GM21529 (cell line): Measurements from ENCODE around the gene OR52W1.
"Not testable (repeated sequence)": the region's sequence is repeated elsewhere in the genome, so short reads cannot be mapped to it uniquely, and the experiment has no call there.

Experiments
- ATAC-seq: cut with Tn5 transposase; IDR thresholded peaks from one replicate; pipeline ENCODE4 v1.9.1; 2021; ENCODE audit not compliant: unreplicated experiment

The OR52W1 gene

GRCh38 chr11:6216501-6216900, 17.5 kb downstream of the OR52W1 start:
- ATAC-seq: no peak

DNA sequence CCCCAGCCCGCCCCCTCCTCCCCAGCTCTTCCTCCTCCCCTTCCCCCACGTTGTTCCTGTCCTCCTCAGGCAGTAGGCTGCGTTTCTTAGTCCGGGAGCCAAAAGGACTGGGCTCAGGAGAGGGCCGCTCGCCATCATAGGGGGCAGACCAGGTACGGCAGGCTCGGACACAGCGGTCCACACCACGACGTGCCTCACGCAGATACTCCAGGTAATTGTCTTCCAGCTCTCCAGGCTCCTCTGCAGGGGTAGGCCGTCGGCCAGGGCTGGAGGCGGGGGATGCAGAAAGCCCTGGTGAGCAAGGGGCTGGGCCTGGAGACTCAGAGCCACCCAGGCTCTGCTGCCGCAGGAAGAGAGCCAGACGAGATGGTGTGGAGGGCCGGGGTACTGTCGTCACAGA, 18.7 kb downstream of the OR52W1 start:
- ATAC-seq: no peak

GRCh38 chr11:6219359-6219758, 20.3 kb downstream of the OR52W1 start:
- ATAC-seq: no peak

GRCh38 chr11:6223854-6224253, 24.8 kb downstream of the OR52W1 start:
- ATAC-seq: no peak

DNA sequence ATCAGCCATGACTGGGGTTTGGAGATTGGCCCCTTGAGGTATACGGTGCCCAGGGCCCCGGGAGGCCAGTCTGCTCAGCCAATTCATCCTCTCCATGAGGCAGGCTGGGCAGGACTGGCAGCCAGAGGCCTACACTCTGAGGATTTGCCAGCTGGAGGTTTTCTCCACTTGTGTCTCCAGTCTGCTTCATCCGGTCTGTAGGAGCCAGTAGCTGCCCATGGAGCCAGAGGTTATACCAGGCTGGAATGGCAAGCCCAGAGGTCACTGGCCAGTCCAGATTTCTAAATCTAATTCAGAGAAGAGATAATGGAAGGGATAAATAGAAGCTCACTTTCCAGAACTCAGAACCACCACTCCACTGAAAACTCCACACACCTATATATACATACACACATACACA, 25.4 kb downstream of the OR52W1 start:
- ATAC-seq: no peak

- ATAC-seq: no peak
Observed at GRCh38 chr11:6225024-6225423, 26.0 kb downstream of the OR52W1 start.

GRCh38 chr11:6225896-6226295, 26.9 kb downstream of the OR52W1 start:
- ATAC-seq: no peak

- no peak for ATAC-seq
Observed at GRCh38 chr11:6228520-6228919, 29.5 kb downstream of the OR52W1 start.

DNA sequence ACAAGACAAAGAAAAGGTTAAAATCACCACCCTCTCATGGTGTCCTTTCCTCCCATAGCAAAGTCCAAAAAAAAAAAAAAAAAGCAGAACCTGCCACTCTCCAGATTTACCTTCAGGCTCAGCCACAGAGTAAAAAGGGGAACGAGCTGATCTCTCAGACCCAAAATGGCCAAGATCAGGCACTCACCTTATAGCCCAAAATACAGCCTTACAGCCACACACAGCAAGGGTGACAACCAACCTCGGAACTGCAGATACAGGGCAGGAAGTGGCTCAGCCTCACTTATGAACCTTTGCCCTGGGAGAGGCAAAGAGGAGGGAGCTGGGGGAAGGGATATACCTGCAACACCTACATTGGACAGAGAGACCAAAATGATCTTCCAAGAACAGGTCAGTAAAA, 30.9 kb downstream of the OR52W1 start:
- no peak for ATAC-seq

DNA sequence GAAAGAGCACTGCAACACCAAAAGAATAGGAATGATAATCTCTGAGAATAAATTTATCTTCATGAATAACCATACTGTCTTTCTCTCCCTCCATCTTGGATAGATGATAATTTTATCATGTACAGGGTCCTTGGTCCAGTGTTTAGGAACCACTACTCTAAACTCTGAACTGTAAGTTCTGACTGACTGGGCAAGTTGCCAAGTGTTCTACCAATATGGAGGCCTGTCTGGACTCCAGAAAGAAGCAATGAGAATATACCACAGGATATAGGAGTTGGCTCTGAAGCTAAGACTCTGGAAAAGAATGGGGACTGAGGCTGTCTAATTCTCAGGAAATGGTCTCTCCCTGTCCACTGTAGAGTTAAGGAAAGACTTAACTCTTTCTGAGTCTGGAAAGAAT, 33.9 kb downstream of the OR52W1 start:
- no peak for ATAC-seq

DNA sequence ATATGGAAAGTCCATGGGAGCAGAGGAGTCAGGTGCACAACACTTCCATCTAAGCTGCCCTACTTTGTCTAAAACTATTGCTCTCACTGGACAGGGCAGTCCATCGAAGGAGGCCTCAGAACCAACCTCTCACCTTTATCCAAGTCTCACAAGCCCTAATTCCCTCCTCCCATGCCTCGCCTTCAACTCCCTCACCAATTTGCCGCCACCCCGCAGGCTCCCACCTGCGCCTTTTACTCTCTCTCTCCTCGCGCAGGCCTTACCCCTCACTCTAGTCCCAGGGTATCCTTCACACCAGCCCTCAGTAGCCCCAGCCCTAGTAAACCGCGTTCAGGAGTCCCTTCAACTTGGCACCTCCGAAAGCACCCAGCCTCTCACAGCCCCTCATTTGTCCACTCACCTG, 35.0 kb downstream of the OR52W1 start:
- ATAC-seq: no peak

GRCh38 chr11:6234387-6235107, 35.5 kb downstream of the OR52W1 start, which contains the start of gene FHIP1B:
Gene FHIP1B (minus strand): TSS chr11:6234636. CDS start chr11:6224516, 10,120 bp downstream.
- peak; percentile 95 for ATAC-seq

DNA sequence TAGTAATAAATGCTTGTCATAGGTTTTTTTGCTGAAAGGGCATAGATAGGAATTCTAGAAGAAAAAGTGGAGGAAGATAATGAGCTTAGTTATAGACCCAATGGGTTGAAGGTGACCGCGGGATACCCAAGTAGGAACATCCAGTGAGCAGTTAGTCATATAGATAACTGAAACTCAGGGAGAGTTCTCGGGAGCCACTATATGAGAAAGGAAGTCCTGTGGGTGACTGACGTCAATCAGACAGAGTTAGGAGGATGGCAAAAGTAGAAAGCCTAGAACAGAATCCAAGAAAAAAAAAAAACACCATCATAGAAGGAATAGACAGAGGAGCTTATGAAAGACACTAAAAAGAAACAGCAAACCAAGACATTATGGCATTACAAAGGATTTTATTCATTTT, 38.2 kb downstream of the OR52W1 start:
- ATAC-seq: no peak

DNA sequence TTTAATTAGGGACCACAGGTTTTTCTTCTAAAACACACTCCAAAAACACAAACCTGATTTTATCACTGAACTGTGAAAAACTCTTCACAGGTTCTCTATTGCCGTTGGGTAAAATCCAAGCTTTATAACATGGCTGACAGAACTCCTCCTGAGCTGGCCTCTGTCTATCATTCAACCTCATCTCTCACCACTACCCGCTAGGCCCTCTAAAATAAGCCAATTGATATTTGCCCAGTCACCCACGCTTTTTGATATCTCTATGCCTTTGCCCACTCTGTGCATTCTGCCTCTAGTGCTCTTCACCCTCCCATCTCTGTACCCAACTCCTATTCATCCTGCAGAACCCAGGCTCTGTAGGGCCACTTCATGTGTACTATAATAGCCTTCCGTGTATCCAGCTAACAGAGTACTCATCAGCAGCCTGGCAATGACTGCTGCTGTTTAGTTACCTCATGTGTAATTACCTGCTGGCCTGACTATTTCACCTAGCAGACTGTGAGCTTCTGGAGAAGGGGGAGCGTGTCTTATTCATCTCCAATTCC, 38.8 kb downstream of the OR52W1 start:
- no peak for ATAC-seq

DNA sequence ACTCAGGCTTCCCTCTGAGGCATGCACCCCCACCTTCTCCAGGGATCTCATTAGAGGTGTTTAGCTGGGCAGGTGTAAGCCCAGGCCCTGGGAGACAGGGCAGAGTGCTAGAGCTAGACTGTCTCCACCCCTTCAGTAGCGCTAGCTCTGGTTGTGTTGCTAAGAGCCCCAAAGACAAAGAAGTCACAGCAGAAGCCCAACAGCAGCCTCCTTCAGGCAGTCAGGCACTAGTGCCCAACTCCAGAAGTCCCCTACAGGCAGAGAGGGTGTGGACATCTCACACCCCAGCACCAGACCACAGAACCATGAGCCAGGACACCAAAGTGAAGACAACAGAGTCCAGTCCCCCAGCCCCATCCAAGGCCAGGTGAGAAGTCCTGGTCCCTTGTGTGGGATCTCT, 39.9 kb downstream of the OR52W1 start, which contains the start of gene CNGA4:
CNGA4 (plus strand) TSS at position 188 of the 400 bp plus-strand sequence; CDS start at position 306, 118 bp downstream.
- ATAC-seq: no peak

DNA sequence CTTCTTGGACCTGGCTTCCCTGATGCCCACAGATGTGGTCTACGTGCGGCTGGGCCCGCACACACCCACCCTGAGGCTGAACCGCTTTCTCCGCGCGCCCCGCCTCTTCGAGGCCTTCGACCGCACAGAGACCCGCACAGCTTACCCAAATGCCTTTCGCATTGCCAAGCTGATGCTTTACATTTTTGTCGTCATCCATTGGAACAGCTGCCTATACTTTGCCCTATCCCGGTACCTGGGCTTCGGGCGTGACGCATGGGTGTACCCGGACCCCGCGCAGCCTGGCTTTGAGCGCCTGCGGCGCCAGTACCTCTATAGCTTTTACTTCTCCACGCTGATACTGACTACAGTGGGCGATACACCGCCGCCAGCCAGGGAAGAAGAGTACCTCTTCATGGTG, 41.1 kb downstream of the OR52W1 start:
- no peak for ATAC-seq

- ATAC-seq: no peak
Observed at GRCh38 chr11:6240781-6241180, 41.8 kb downstream of the OR52W1 start.

DNA sequence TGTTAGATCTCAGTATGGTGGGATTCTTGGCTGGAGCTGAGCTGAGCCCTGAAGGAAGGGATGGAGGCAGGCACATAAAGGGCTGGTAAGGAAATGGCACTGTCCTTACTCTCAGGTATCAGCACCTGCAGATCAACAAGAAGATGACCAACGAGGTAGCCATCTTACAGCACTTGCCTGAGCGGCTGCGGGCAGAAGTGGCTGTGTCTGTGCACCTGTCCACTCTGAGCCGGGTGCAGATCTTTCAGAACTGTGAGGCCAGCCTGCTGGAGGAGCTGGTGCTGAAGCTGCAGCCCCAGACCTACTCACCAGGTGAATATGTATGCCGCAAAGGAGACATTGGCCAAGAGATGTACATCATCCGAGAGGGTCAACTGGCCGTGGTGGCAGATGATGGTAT, 42.3 kb downstream of the OR52W1 start:
- ATAC-seq: no peak

DNA sequence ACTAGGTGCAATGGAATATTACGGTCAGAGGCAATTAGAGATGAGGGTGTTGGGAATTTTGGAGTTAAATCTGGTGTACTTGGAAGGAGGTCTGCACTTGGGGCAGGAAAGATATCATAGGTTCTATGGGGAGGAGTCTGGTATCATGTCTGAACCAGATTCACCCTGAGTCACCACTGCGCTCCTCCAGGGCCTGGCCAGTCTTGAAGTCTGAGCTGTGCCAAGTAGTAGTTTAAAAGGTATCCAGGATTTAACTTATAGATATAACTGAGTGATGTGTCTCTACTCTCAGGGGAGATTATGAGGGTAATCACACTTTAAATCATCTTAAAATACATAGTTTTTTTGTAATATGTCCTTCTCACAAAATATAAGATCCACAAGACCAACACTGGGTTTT, 46.5 kb downstream of the OR52W1 start:
- ATAC-seq: no peak

GRCh38 chr11:6248248-6248647, 49.2 kb downstream of the OR52W1 start:
- no peak for ATAC-seq

DNA sequence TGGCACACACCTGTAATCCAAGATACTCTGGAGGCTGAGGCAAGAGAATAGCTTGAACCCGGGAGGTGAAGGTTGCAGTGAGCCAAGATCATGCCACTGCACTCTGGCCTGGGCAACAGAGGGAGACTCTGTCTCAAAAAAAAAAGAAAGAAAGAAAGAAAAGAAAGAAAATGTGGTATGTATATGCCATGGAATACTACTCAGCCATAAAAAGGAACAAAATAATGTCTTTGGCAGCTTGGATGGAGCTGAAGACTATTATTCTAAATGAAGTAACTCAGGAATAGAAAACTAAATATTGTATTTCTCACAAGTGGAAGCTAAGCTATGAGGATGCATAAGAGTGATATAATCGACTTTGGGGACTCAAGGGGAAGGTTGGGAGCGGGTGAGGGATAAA, 49.9 kb downstream of the OR52W1 start:
- ATAC-seq: not testable (repeated sequence)
